HG03280 (cell line): ENCODE results near the gene TRABD.
A peak's percentile ranks its signal among the peaks of the same experiment; 100 is the strongest.

Experiments
- ATAC-seq: cut with Tn5 transposase; IDR thresholded peaks from one replicate; pipeline ENCODE4 v1.9.1; 2021; ENCODE audit warnings: mild to moderate bottlenecking, moderate library complexity; ENCODE audit not compliant: unreplicated experiment

TRABD gene

DNA sequence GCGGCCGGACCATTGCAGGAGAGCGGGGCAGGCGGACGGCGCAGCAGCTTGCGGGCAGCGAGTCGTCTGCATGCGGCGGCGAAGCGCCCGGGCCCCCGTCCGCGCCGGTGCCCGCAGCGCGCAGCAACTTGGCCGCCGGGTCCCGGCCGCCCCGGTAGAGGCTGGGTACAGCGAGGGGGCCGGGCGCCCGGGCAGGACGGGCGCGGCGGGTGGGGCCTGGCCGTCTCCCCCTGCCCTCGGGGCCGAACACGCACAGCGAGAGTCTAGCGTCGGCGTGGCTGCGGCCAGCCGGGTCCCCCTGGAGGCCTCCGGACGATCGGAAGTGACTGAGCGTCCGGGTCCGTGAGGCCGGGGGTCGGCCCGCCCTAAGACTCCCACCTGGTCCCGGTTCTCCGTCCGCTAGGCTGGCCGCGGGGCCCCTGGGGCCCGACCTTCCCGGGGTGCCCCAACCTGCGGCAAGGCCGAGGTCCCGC lies 775 bp upstream of the TRABD start:
- no peak for ATAC-seq

DNA sequence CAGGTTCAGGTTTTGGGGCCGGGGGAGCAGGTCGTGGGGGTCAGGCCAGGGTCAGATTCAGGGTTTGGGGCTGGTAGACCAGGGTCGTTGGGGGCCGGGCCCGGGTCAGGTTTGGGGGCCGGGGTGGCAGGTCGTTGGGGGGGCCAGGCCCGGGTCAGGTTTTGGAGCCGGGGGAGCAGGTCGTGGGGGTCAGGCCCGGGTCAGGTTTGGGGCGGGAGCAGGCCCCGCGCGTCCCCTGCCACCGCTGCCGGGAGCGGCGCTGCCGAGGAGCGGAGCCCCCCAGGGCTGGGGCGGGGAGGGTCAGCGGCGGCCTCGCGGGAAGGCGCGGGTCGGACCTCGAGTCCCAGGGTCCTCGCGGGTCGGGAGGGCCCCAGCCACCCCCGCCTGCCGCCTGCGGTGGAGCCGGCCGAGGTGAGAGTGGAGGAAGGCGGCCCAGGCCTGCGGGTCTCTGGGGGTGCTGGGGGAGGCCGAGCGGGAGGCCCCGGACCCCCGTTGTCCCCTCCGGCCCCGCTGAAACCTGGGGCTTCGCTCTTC lies 535 bp downstream of the TRABD start:
- ATAC-seq: no peak

GRCh38 chr22:50186761-50187523 lies 1.2 kb downstream of the TRABD start:
- ATAC-seq: no peak

- no peak for ATAC-seq
These were observed 2.6 kb downstream of the TRABD start for GRCh38 chr22:50188356-50188755.

DNA sequence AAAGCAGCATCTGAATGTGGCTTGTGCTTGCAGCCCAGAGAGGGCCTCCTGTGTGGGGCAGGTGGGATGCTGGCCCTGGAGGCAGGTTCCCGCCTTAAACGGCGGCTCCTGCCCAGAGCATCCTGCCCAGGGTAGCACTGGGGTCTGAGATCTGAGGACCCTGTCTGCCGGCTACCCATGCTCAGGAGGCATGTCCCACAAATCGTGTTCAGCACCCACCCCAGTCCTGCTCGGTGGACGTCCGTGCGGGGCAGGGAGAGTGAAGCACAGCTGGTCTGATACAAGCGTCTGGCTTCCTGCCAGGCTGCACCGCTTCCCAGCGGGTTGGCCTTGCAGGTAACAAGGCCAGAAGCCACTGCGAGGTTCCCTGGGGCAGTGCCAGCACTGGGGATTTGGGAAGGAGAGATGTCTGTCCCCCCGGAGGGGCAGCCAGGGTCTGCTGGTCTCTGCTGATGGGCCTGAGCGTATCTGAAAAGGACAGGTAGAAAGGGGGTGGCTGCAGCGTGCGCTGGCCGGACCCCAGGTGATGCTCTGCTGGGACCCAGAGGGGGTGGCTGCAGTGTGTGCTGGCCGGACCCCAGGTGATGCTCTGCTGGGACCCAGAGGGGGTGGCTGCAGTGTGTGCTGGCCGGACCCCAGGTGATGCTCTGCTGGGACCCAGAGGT lies 3.6 kb downstream of the TRABD start:
- no peak for ATAC-seq

GRCh38 chr22:50189849-50190181 lies 4.1 kb downstream of the TRABD start:
- ATAC-seq: no peak

- ATAC-seq: peak; percentile 36
These were observed 4.6 kb downstream of the TRABD start for GRCh38 chr22:50190182-50190940.

DNA sequence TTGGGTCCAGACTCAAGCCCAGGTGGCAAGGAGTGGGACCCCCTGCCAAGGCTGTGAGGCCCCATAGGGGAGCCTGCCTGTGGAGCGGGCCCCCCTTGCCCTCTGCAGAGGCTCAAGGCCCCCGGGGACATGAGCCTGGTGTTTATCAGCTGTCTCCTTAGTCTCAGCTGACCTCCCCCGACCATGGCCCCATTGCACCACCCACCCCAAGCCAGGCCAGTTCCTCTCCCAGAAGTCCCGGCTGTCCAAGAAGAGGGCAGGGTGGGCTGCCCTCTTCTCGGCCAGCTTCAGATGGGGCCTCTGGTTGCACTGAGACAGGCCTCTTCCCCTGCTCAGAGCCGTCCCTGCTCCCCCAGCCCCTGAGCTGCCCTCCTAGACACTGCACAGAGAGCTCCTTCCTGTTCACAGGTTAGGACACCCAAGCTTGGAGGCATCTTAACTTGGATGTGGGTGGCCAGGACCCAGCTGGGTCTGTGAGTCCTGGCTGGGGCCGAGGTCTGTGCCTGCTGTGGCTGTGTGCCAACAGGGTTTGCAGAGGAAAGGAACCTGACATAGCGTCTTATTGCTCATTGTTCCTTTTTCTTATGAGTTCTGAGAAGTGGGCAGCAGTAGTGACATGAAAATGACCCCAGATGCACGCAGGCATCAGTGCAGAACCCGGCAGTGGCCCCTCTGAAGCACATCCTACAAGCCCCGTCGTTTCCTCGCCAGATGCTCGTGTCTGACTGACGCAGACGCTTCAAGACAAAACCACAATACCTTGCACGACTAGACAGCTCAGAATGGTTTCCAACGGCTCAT lies 5.4 kb downstream of the TRABD start:
- peak; percentile 28 for ATAC-seq

GRCh38 chr22:50192436-50193204 lies 6.9 kb downstream of the TRABD start:
- ATAC-seq: no peak

GRCh38 chr22:50193621-50194020 lies 7.9 kb downstream of the TRABD start:
- ATAC-seq: no peak

DNA sequence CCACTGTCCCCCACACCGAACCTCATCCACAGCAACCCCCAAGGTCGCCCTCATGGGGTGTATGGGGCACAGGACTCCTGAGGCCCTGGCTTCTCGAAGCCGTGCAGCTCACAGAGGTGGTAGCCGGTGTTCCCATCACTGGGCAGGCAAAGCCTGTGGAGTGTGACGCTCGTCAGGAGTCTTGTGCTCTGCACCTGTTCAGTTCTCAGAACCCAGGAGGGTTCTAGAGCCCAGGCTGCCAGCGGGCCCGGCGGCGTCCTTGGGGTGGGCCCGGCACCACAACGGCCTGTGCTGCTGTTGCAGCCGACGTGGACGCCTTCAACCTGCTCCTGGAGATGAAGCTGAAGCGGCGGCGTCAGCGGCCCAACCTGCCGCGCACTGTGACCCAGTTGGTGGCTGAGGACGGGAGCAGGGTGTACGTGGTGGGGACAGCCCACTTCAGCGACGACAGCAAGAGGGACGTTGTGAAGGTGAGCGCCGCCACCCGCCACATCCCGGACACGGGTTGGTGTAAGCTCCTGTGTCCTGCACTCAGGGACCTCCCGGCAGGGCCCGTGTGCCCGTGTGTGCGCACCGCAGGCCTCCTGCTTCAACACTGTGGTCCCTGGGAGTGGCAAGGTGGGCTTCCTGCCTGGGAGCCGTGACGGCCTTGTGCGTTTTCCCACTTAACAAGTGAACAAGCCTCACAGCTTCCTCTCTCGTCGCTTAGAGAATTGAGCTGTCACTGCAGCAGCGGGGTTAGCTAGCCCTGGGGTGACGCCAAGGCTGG lies 8.5 kb downstream of the TRABD start:
- no peak for ATAC-seq

- ATAC-seq: no peak
These were observed 10.5 kb downstream of the TRABD start for GRCh38 chr22:50196256-50196655.

- no peak for ATAC-seq
These were observed 11.5 kb downstream of the TRABD start for GRCh38 chr22:50197000-50197800.

DNA sequence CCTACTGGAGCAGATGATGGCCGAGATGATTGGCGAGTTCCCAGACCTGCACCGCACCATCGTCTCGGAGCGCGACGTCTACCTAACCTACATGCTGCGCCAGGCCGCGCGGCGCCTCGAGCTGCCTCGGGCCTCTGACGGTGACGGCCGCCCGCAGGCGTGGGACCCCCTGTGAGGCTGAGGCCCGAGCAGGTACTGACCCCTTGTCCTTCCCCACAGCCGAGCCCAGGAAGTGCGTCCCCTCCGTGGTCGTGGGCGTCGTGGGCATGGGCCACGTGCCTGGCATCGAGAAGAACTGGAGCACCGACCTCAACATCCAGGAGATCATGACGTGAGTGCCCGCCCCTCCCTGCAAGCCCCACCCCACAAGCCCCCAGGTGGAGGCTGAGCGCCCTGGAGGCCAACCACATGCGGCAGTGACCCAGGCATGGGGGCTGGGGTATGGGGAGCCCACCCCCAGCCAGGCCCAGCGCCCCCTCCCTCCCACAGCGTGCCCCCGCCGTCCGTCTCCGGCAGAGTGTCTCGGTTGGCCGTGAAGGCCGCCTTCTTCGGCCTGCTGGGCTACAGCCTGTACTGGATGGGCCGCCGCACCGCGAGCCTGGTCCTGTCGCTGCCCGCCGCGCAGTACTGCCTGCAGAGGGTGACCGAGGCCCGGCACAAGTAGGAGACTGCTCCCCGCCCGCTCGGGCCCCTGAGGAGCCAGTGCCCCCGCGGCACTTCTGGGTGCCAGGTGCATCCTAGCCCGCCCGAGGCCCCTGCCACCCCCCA lies 12.3 kb downstream of the TRABD start:
- no peak for ATAC-seq

DNA sequence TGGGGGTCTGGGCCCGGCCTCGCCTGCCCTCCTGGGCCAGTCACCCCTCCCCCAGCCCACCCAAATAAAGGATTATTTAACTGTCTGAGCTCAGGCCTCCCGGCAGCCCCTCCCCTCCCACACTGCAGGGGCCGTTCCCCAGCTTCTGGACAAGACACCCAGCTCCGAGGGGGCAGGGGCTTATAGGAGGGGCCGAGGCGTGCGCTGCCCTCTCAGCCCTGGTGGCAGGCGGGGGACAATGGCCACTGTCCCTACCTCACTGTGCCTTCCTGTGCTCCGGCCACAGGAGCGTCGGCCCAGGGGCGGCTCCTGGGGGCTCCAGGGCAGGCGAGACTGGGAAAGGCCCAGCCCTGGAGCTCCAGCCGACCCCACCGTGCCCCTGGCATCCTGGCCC lies 12.9 kb downstream of the TRABD start:
- no peak for ATAC-seq

DNA sequence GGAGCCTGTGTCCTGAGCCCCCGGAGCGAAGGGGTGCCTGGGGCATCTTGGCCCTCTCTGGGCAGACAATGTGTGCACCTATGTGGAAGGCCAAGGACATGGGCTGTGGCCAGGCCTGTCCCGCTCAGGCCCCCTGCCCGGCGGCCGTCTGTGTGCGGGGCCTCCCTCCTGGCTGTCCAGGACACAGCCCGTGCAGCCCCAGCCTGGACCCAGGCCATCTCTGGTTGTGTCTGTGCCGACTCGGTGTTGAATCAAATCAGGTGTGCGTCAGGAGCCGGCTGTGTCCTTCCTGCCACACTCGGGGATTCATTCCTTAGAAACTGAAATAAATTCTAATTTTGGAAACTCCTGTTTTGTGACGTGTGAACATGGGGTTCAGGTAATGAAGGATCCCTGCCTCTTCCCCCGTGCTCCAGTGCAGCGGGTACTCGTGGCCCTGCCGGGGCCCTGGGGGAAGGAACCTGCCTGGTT lies 13.6 kb downstream of the TRABD start:
- no peak for ATAC-seq

GRCh38 chr22:50199829-50200460 lies 14.2 kb downstream of the TRABD start:
- peak; percentile 10 for ATAC-seq
